Measurements from ENCODE around the gene PANK2.
A peak's percentile ranks its signal among the peaks of the same experiment; 100 is the strongest.
"Not testable (repeated sequence)": the region's sequence is repeated elsewhere in the genome, so short reads cannot be mapped to it uniquely, and the experiment has no call there.

The PANK2 gene

DNA sequence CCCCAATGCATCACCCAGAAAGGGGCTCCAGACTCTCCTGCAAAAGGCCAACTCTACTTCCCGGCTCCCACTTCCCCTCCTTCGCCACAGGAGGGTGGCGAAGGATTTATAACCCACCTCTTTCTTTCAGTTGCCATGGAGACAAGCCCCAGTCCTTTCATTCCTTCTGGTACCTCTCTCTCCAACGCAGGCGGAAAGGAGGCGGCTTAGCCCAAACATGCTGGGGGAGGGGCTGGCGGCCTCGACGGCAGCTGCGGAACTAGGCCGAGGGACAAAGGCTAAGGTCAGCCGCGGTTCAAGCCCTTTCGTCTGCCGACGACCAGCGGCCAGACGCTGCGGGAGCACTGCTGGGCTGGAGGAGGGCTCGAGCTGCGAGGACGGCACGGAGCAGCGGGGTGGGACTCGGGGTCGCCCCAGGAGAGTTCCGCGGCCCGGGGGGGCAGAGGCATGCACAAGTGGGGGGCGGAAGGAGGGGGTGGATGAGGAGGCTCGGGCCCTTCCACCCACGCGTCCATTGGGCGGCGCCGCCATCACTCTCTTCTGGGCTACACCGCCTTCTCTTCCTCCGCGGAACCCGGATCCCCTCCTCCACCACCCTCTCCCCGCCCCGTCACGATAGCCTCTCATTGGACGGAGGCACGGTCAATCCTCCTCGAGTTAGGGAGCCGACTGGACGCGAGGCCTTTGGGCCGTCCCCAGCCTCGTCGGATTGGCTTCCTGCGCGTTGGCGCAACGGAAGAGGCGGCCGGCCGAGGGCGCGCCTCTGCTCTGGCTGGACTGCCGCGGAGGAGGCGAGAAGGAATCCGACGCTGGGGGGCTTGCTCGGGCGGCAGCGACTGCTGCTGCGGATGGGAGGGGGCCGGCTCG, at the start of gene PANK2:
Gene PANK2, plus strand, starts transcription at position 766 of the 867 bp plus-strand sequence.
- DNase-seq (ENCODE audit: low read depth in 3 of 3), result peak; percentile 92 to 93 (median 92)

DNA sequence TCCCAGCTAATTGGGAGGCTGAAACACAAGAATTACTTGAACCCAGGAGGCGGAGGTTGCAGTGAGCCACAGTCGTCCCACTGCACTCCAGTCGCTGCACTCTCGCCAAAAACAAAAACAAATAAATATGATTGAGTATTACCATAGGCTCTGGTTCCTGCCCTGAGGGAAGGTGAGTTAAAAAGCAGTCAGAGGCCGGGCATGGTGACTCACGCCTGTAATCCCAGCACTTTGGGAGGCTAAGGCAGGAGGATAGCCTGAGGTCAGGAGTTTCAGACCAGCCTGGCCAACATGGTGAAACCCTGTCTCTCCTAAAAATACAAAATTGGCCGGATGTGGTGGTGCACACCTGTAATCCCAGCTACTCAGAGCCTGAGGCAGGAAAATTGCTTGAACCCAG, 49.0 kb upstream of the PANK2 start:
- DNase-seq (ENCODE audit: low read depth in 3 of 3), result not testable (repeated sequence)

DNA sequence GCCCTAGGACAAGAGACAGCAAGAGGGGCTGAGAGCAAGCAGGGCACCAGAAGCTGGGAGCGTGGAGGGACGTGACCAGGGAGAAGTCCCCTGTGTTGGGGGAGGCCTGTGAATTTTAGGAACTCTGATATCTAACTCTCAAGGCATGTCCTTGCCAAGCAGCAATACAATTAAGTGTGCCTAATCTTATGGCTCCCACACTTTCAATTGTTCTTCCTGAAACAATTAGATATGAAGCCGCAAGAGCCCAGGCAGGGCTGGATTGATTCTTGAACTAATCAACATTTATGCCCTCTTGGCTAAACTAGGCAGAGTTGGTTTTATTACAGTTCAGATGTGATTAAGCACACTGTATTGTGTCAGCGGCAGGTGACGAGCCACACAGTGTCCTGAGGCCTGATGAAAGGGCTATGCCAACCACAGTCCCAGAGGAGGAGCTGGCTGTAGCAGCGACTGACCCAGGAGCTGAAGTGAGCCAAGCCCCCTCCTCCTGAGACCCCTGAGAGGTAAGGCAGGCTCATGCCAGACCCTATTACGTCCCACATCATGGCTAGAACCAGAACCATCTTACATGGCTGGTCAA, 46.7 kb upstream of the PANK2 start:
- no peak for DNase-seq (ENCODE audit: low read depth in 3 of 3)

DNA sequence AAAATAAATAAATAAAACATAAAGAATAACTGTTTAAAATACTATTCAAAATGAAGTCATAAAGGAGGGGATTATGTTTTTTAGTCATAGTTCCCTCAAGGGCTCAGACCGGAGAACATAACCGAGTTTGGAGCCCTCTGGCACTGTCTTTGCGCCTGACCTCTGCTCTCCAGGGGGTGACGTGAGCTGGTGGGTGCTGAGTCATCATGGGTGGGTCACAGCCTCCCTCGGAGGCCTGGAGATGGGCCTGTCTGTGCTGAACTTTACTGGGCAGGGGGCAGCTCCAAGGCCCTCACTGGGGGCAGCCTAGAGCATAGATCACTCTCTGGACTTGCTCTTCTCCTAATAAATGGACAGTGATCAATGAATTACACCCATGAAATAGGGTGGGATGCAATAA, 45.7 kb upstream of the PANK2 start:
- DNase-seq (ENCODE audit: low read depth in 3 of 3), result no peak

DNA sequence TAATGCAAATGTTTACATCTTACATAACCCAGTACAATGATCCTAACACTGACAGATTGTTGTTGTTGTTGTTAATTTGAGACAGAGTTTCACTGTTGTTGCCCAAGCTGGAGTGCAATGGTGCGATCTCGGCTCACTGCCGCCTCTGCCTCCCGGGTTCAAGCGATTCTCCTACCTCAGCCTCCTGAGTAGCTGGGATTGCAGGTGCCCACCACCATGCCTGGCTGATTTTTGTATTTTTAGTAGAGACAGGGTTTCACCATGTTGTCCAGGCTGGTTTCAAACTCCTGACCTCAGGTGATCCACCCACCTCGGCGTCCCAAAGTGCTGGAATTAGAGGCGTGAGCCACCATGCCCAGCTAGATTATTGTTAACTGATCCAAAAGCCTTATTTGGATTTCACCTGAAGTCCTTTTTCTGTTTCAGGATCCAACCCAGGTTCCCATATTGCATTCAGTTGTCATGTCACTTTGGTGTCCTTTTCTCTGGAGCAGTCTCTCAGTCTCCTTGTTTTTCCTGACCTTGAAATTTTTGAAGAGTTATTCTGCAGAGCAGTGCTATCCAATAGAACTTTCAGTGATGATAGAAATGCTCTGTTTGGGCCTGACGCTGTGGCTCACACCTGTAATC, 45.1 kb upstream of the PANK2 start:
- not testable (repeated sequence) for DNase-seq (ENCODE audit: low read depth in 3 of 3)

DNA sequence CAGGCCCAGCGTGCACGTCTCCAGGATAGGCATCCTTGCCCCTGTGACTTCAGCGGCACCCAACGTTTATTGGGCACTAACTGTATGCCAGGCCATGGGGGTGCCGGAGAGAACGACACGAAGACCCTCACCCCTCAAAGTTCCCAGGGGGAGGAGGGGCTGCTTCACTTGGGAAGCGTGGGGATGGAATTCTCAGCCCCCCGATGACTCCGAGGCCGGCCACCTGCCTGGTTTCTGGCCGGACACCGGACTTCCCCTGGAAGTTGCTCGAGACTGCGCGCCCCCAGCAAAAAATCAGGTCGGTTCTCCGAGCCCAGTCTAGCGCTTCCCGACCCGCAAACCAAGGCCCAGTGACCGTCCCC, 42.8 kb upstream of the PANK2 start:
- DNase-seq (ENCODE audit: low read depth in 3 of 3), result peak in 1 of 3 experiments; percentile 26

DNA sequence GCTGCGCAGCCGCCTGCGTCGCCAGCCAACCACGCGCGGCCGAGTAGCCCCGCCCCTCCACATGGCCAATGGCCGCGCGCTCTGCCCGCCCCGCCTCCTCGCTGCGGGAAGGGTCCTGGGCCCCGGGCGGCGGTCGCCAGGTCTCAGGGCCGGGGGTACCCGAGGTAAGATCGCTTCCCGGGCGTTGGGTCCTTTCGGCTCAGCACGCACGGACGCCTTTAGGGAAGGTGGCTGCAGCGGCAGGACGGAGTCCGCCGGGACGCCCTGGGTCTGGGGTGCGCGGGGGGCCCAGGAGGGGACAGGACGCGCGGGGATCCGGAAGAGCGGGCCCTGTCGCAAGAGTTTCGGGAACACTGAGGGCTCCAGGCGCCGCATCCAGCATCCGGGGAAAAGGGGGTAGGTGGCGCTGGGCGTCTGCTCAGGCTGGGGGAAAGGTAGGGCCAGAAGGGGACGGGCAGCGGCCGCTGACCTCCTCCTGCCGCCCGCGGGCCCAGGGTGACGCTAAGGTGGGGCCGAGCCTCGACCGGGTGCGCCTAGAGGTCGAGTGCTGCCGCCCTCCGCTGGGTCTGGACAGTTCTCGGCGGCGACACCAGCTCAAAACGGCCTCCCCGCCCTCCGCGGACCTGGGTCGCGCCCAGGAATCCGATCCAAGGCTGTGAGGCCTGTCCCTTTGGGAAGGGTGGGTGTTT, 42.3 kb upstream of the PANK2 start, which contains the start of gene MAVS:
Gene MAVS, plus strand, starts transcription at position 95 of the 689 bp plus-strand sequence. CDS start 7,791 bp downstream, outside the sequence.
- DNase-seq (ENCODE audit: low read depth in 3 of 3), result peak; percentile 70 to 81 (median 71)

DNA sequence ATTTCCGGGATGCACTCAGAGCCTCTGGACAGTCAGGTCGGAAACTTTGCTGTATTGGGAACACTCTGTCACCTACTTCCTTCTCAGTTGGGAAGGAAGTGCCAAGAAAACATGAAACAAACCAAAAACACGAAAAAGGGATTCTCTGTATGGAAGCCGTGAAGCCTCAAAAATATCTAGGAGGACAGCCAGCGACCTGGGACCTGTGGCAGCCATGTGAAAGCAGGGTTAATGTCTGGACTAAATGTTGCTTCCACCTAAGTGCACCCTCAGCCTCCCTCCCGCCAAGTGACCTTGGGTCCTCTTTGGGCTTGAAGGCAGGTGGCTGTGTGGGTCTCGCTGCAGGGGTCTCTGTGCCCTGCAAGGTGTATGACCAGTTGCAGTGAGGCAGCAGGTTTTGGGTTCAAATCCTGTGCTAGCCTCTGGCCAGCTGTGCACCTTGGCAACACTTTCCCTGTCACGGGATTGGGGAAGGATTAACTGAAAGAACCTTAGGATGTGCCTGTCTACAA, 41.7 kb upstream of the PANK2 start:
- DNase-seq (ENCODE audit: low read depth in 3 of 3), result no peak

DNA sequence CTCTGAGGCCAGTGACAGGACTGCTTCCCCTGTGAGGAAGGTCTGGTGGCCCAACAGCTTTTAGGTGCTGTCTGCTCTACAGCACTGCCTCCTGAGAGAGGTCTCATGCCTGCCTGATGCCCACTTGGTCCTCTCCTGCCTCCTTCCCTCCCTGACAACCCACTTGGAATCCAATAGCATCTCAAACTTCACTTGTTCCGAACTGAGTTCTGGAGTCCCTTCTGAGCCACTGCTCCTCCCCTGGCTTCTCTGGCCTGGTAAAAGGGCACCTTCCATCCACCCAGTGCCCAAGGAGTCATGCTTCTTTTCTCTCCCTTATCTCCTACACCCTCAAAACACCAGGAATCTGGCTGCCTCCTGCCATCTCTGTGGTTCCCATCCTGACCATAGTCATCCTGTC, 40.6 kb upstream of the PANK2 start:
- DNase-seq (ENCODE audit: low read depth in 3 of 3), result no peak

DNA sequence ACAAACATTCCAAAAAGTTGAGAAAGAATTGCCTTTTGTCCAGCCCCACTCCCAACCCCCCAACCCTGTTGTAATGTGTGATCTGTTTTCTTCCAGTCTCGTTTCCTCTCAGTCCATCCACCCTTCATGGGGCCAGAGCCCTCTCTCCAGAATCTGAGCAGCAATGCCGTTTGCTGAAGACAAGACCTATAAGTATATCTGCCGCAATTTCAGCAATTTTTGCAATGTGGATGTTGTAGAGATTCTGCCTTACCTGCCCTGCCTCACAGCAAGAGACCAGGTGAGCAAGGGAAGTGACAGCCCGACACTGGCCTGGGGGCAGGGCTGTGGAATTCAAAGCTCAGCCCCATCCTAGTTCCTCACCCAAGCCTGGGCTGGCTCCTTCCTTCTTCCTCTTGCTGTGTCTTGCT, 34.7 kb upstream of the PANK2 start:
- no peak for DNase-seq (ENCODE audit: low read depth in 3 of 3)

DNA sequence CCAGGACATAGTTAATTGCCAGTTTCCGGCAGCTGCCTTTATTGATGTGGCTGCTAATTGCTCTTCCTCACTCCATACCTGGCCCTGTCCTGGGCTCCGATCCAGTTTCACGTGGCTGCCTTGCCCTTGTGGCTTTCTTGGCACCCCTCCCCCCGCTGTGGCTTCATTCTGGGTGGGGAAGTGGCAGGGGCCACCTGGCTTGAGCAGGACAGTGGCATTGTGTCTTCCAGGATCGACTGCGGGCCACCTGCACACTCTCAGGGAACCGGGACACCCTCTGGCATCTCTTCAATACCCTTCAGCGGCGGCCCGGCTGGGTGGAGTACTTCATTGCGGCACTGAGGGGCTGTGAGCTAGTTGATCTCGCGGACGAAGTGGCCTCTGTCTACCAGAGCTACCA, 31.8 kb upstream of the PANK2 start:
- no peak for DNase-seq (ENCODE audit: low read depth in 3 of 3)

DNA sequence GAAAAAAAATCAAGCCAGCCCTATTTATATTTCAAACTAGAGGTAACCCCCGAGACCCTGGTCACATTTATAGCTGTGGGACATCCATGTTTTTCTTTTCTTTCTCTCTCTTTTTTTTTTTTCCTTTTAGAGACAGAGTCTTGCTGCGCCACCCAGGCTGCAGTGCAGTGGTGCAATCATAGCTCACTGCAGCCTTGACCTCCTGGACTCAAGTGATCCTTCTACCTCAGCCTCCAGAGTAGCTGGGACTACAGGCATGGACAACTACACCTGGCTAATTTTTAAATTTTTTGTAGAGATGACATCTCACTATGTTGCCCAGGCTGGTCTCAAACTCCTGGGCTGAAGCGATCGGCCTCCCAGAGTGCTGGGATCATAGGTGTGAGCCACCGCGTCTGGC, 30.5 kb upstream of the PANK2 start:
- DNase-seq (ENCODE audit: low read depth in 3 of 3), result no peak

DNA sequence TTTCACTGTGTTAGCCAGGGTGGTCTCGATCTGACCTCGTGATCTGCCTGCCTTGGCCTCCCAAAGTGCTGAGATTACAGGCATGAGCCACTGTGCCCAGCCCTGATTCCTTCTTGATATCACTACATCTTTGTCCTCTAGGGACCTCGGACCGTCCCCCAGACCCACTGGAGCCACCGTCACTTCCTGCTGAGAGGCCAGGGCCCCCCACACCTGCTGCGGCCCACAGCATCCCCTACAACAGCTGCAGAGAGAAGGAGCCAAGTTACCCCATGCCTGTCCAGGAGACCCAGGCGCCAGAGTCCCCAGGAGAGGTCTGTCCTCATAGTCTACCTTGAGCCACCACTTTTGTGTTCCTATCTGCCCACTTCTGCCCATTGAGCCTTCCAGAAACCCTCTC, 28.0 kb upstream of the PANK2 start:
- DNase-seq (ENCODE audit: low read depth in 3 of 3), result no peak

DNA sequence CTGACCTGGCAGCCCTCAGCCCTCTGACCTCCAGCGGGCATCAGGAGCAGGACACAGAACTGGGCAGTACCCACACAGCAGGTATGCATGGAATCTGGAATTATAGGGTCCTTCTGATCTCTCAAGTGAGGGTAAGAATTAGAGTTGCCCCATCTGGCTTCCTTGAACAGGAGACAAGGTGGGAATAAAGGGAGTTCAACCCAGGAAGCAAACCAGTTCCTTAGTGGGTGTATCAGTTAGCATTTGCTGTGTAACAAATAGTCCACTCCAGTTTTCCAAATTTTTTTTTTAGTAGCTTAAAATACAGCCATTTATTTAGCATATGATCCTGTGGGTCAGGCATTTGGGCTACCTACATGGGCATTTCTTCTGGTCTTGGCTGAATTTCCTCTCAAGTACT, 26.9 kb upstream of the PANK2 start:
- DNase-seq (ENCODE audit: low read depth in 3 of 3), result no peak

DNA sequence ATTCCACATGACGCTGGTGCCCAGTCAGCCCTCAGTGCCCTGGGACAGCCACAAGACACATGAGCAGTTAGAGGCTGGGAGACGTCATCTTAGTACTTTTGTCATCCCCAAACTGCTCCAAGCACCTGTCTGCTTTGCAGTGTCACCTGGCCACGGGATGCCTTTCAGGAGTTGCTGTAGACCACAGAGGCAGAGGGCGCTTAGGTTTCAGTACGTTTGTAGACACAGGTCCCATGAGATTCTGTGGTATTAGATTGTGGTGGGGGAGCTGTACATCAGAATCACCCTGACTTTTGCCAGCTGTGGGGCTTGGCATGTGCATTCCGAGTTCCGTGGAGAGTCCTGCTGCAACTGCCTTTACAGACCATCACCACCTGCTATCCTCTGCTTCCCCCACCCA, 25.9 kb upstream of the PANK2 start:
- no peak for DNase-seq (ENCODE audit: low read depth in 3 of 3)

DNA sequence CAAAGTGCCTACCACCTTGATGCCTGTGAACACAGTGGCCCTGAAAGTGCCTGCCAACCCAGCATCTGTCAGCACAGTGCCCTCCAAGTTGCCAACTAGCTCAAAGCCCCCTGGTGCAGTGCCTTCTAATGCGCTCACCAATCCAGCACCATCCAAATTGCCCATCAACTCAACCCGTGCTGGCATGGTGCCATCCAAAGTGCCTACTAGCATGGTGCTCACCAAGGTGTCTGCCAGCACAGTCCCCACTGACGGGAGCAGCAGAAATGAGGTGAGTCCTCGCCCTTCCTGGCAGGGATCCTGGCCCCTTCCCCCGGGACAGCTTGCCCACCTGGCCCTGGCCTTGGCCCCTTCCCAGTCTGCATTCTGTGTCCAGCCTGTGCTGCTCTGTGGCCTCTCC, 24.7 kb upstream of the PANK2 start:
- DNase-seq (ENCODE audit: low read depth in 3 of 3), result no peak

DNA sequence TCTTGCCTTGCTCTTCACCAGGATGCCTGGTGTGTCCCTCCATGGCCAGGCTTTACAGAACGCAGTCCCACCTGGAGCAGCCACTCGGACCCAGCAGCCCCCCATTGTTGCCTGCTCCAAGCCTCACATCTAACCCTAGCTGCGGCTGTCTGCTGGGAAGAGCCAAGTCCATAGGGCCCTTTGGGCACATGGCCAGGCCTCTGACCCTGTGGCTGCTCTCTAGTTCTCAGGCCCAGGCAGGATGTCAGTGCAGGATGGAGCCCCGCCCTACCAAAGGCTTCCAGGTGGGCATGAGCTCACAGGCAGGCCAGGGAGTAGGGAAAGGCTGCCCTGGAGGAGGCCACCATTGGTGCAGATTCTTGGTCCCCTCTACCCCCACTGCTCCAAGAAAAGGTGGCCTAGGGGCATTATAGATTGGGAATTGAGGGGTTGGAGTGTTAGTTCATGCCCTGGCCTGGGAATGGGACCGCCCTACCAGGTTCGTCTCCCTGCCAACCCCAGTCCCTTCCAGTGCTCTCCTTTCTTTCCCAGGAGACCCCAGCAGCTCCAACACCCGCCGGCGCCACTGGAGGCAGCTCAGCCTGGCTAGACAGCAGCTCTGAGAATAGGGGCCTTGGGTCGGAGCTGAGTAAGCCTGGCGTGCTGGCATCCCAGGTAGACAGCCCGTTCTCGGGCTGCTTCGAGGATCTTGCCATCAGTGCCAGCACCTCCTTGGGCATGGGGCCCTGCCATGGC, 23.9 kb upstream of the PANK2 start:
- no peak for DNase-seq (ENCODE audit: low read depth in 3 of 3)

DNA sequence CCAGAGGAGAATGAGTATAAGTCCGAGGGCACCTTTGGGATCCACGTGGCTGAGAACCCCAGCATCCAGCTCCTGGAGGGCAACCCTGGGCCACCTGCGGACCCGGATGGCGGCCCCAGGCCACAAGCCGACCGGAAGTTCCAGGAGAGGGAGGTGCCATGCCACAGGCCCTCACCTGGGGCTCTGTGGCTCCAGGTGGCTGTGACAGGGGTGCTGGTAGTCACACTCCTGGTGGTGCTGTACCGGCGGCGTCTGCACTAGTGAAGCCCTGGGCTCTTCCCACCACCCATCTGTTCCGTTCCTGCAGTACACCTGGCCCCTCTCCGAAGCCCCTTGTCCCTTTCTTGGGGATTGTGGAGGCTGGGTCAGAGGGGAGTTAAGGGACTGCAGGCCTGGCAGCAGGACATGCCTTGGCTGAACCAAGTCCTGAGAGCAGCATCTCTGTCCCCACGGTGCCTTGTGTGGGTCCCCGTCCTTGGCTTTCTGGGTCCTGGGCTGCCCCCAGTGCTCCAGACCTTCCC, 23.2 kb upstream of the PANK2 start:
- DNase-seq (ENCODE audit: low read depth in 3 of 3), result no peak

DNA sequence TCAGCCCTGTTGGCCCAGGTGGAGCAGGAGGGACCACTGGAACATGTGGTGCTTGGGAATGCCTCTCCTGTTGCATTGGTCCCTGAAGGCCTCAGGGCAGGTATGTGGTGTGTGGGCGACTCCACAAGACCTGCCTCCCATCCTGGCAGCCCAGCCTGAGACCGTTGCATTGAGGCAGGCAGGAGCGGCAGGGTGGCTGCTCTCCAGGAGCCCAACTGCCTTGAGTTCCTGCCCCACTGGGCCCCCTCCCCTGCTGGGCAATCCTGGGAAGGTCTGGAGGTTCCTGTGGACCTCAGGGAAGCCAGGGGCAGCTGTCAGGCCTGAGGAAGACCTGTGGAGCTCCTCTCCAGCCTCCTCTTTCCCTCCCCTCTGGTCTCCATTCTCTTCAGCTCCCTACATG, 22.7 kb upstream of the PANK2 start:
- DNase-seq (ENCODE audit: low read depth in 3 of 3), result no peak

DNA sequence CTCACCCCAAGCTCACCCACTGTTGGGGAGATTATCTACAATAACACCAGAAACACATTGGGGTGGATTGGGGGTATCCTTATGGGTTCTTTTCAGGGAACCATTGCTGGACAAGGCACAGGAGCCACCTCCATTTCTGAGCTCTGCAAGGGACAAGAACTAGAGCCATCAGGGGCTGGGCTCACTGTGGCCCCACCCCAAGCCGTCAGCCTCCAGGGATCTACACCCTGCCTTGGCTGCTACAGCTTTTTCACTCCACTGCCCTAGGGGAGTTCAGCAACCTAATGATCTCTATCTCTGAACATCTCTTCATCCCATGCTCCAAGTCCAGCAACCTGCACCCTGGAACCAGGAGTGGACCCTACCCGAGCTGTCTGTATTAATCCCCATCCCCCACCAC, 21.4 kb upstream of the PANK2 start:
- DNase-seq (ENCODE audit: low read depth in 3 of 3), result no peak
